Fibroblast of lung (primary cell): ENCODE data around the gene MGST1. TPM values are rescaled to one million over a fixed set of nuclear protein-coding genes. Genes with fewer than 3 reads are reported as not detected.

Experiments
- DNase-seq, 2 donors: peaks; one replicate each; pipeline versions ENCODE4 v3.0.0 to v3.0.0-alpha.2; 2010; ENCODE audit warnings: low read depth in 2 of 2
- H2AFZ ChIP-seq: 2 replicates; pipeline ENCODE4 v1.5.1; 2012; ENCODE audit warnings: low read length, control low read depth, inconsistent platforms
- H3K27ac ChIP-seq: 2 replicates; pipeline ENCODE4 v1.5.1; 2011; ENCODE audit warnings: low read length, control low read depth; ENCODE audit not compliant: insufficient read depth
- H3K27me3 ChIP-seq: 2 replicates; pipeline ENCODE4 v1.5.1; 2011; ENCODE audit warnings: mild to moderate bottlenecking, low read length; ENCODE audit not compliant: control insufficient read depth, insufficient read depth
- H3K36me3 ChIP-seq: 2 replicates; pipeline ENCODE4 v1.5.1; 2011; ENCODE audit warnings: low read length; ENCODE audit not compliant: control insufficient read depth, insufficient read depth
- H3K4me1 ChIP-seq: 2 replicates; pipeline ENCODE4 v1.5.1; 2011; ENCODE audit warnings: low read length; ENCODE audit not compliant: control insufficient read depth, insufficient read depth; ENCODE audit errors: extremely low read depth
- H3K4me2 ChIP-seq: 2 replicates; pipeline ENCODE4 v1.5.1; 2011; ENCODE audit warnings: low read length, control low read depth; ENCODE audit not compliant: insufficient read depth; ENCODE audit errors: extremely low read depth
- H3K4me3 ChIP-seq, 4 experiments: fragments of 200-600 bp in 1 of 4; sonication (generic) in 1 of 4; replicated peaks in 1 of 4; 2 replicates each; pipeline ENCODE4 v1.5.1; 2011 to 2016; ENCODE audit warnings: low read length in 4 of 4, low read depth in 3 of 4, mild to moderate bottlenecking in 3 of 4, control low read depth in 2 of 4, inconsistent platforms in 1 of 4, mixed read lengths in 1 of 4; ENCODE audit not compliant: insufficient read depth in 1 of 4; ENCODE audit errors: control extremely low read depth in 1 of 4
- H3K79me2 ChIP-seq: 2 replicates; pipeline ENCODE4 v1.5.1; 2012; ENCODE audit warnings: mild to moderate bottlenecking, low read length, inconsistent platforms; ENCODE audit not compliant: control insufficient read depth, insufficient read depth
- H3K9ac ChIP-seq: 2 replicates; pipeline ENCODE4 v1.5.1; 2011; ENCODE audit warnings: mild to moderate bottlenecking, low read length, control low read depth; ENCODE audit not compliant: insufficient read depth
- H3K9me3 ChIP-seq: 2 replicates; pipeline ENCODE4 v1.5.1; 2012; ENCODE audit warnings: low read depth, low read length; ENCODE audit not compliant: control insufficient read depth, insufficient read depth
- H4K20me1 ChIP-seq: 2 replicates; pipeline ENCODE4 v1.5.1; 2011; ENCODE audit warnings: low read length; ENCODE audit not compliant: control insufficient read depth, insufficient read depth; ENCODE audit errors: extremely low read depth
- EZH2 ChIP-seq: IDR thresholded peaks from 2 replicates; pipeline ENCODE4 v1.5.1; 2012; ENCODE audit warnings: low read length, control low read depth, mild to moderate bottlenecking; ENCODE audit errors: missing control alignments
- polyA plus RNA-seq, 2 donors: library from polyadenylated mRNA; depleted of rRNA in 1 of 2; stranded (reverse) in 1 of 2; unstranded in 1 of 2; fragments of >200 nt; gene quantifications; 2 replicates each; pipeline ENCODE4 v1.2.1, GENCODE V29; 2011 to 2012; ENCODE audit warnings: missing spikeins in 1 of 2
- total RNA-seq: library from RNA; depleted of rRNA; stranded (reverse); fragments of >200 nt; gene quantifications from 2 replicates; pipeline ENCODE4 v1.2.1, GENCODE V29; 2014
- TF ChIP-seq, protein P1 (sequence below), 2 donors: IDR thresholded peaks in 1 of 2; conservative IDR thresholded peaks in 1 of 2; 1 replicate in 1 of 2; 2 replicates in 1 of 2; pipeline ENCODE4 v1.5.1; 2011 to 2012; ENCODE audit warnings: low read length in 2 of 2, control low read depth in 1 of 2, inconsistent platforms in 1 of 2, low read depth in 1 of 2, mild to moderate bottlenecking in 1 of 2

The MGST1 gene
- total and polyA plus RNA-seq, 2 donors (not counting 1 experiment from before 2014, with no cell fraction given) = 117 to 386 TPM

DNA sequence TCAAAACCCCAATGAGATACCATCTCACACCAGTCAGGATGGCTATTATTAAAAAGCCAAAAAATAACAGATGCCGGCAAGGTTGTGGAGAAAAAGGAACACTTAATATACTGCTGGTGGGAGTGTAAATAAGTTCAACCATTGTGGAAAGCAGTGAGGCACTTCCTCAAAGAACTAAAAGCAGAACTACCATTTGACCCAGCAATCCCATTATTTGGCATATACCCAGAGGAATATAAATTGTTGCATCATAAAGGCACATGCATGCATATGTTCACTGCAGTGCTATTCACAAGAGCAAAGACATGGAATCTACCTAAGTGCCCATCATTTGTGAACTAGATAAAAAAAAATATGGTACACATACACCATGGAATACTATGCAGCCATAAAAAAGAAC lies 59.9 kb downstream of the MGST1 start:
- Histone ChIP-seq H2AFZ (no peak overlapping the region), H3K4me3 (no peak overlapping the region), H3K9ac (no peak overlapping the region), H3K4me1 (no peaks in the 10 kb centered on the region), H3K27me3 (no peaks in the 10 kb centered on the region), H3K79me2 (no peaks in the 10 kb centered on the region), H3K27ac (no peak overlapping the region), H3K4me2 (no peak overlapping the region), H3K9me3 (no peaks in the 10 kb centered on the region), H4K20me1 (no peaks in the 10 kb centered on the region), H3K36me3 (no peaks in the 10 kb centered on the region)
- DNase-seq = no peak
- TF ChIP-seq EZH2 = no peak
- TF ChIP-seq, protein P1, sequence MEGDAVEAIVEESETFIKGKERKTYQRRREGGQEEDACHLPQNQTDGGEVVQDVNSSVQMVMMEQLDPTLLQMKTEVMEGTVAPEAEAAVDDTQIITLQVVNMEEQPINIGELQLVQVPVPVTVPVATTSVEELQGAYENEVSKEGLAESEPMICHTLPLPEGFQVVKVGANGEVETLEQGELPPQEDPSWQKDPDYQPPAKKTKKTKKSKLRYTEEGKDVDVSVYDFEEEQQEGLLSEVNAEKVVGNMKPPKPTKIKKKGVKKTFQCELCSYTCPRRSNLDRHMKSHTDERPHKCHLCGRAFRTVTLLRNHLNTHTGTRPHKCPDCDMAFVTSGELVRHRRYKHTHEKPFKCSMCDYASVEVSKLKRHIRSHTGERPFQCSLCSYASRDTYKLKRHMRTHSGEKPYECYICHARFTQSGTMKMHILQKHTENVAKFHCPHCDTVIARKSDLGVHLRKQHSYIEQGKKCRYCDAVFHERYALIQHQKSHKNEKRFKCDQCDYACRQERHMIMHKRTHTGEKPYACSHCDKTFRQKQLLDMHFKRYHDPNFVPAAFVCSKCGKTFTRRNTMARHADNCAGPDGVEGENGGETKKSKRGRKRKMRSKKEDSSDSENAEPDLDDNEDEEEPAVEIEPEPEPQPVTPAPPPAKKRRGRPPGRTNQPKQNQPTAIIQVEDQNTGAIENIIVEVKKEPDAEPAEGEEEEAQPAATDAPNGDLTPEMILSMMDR (conservative IDR thresholded peaks at IDR 0.05 in 1 of 2, IDR thresholded peaks at IDR 0.05 in 1 of 2; ENCODE audit: low read depth in 1 of 2, low read length in 2 of 2) = no peak

Other genes starting within 250 kb of the MGST1 start
- gene SLC15A5, start 70.0 kb upstream of the MGST1 start, total RNA-seq = not detected in 2 replicates
- gene SLC15A5, start 70.0 kb upstream of the MGST1 start, polyA plus RNA-seq = not detected in 2 replicates